Activated T-cell treated with anti-CD3 and anti-CD28 coated beads, Interleukin-2, amount 50 U/mL, for 24 hours (primary cell): ENCODE results near the gene RYR2.
"Not testable (repeated sequence)": the region's sequence is repeated elsewhere in the genome, so short reads cannot be mapped to it uniquely, and the experiment has no call there.

Experiments
- DNase-seq: peaks from one replicate; pipeline ENCODE4 v3.0.0-alpha.2; 2020
- H3K27ac Mint-ChIP-seq: 2 replicates; pipeline ENCODE4 v1.8.0; 2020; ENCODE audit warnings: mild to moderate bottlenecking, mixed read lengths
- H3K27me3 Mint-ChIP-seq: 2 replicates; pipeline ENCODE4 v1.8.0; 2020; ENCODE audit warnings: mixed read lengths
- H3K36me3 Mint-ChIP-seq: 2 replicates; pipeline ENCODE4 v1.8.0; 2020; ENCODE audit warnings: low read depth, mixed read lengths
- H3K4me1 Mint-ChIP-seq: 2 replicates; pipeline ENCODE4 v1.8.0; 2020; ENCODE audit warnings: low read depth, mixed read lengths
- H3K4me3 Mint-ChIP-seq: 2 replicates; pipeline ENCODE4 v1.8.0; 2020; ENCODE audit warnings: mild to moderate bottlenecking, moderate library complexity, mixed read lengths
- H3K9me3 Mint-ChIP-seq: 2 replicates; pipeline ENCODE4 v1.8.0; 2020; ENCODE audit warnings: mixed read lengths

The RYR2 gene

GRCh38 chr1:237811633-237812032 is 769.6 kb downstream of the RYR2 start:
- Mint-ChIP-seq H3K27ac (no peak overlapping the region), H3K27me3 (peaks cover 6% of the 10 kb centered on the region), H3K9me3 (no peaks in the 10 kb centered on the region), H3K4me3 (no peak overlapping the region), H3K36me3 (no peaks in the 10 kb centered on the region), H3K4me1 (no peaks in the 10 kb centered on the region)
- no peak for DNase-seq

- H3K4me3 Mint-ChIP-seq, result no peak overlapping the region
- H3K9me3 Mint-ChIP-seq, result no peaks in the 10 kb centered on the region
- DNase-seq, result no peak
These were observed 770.1 kb downstream of the RYR2 start for GRCh38 chr1:237812061-237812460.

GRCh38 chr1:237814319-237814924 is 772.4 kb downstream of the RYR2 start:
- H3K27ac Mint-ChIP-seq, result no peak overlapping the region
- H3K4me1 Mint-ChIP-seq, result no peaks in the 10 kb centered on the region
- no peaks in the 10 kb centered on the region for H3K27me3 Mint-ChIP-seq
- no peaks in the 10 kb centered on the region for H3K9me3 Mint-ChIP-seq
- no peak overlapping the region for H3K4me3 Mint-ChIP-seq
- H3K36me3 Mint-ChIP-seq, result no peaks in the 10 kb centered on the region
- DNase-seq, result no peak

More at GRCh38 chr1:237812061-237812460, 770.1 kb downstream of the RYR2 start:
- H3K4me1 Mint-ChIP-seq, result no peaks in the 10 kb centered on the region
- no peaks in the 10 kb centered on the region for H3K36me3 Mint-ChIP-seq
- peaks cover 1% of the 10 kb centered on the region for H3K27me3 Mint-ChIP-seq
- no peak overlapping the region for H3K27ac Mint-ChIP-seq

DNA sequence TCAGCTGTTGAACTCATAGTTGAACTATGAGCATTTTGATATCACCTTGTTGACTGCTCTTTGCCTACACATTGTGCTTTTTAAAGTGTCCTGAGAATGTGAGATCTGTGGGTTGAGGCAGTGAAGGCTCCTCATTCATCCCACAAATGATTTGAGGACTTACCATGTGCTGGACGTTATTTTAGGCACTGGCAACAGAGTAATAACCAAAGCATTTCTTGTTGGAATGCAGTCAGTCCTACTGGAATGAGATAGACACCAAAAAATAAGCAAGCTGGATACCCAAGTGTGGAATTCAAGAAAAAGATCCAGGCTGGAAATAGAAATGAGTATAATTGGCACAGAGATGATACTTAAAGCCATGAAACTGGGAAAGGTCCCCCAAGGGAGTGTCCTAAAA is 775.3 kb downstream of the RYR2 start:
- Mint-ChIP-seq H3K27me3 (no peaks in the 10 kb centered on the region), H3K9me3 (no peaks in the 10 kb centered on the region), H3K4me3 (no peak overlapping the region), H3K4me1 (no peaks in the 10 kb centered on the region), H3K36me3 (no peaks in the 10 kb centered on the region), H3K27ac (no peak overlapping the region)
- DNase-seq, result no peak

DNA sequence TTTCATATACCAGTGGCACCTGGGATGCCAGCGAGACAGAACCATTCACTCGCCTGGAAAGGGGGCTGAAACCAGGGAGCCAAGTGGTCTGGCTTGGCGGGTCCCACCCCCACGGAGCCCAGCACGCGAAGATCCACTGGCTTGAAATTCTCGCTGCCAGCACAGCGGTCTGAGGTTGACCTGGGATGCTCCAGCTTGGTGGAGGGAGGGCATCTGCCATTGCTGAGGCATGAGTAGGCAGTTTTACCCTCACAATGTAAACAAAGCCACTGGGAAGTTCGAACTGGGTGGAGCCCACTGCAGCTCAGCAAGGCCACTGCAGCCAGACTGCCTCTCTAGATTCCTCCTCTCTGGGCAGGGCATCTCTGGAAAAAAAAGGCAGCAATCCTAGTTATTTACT is 778.6 kb downstream of the RYR2 start:
- not testable (repeated sequence) for H3K27ac Mint-ChIP-seq, H3K4me3 Mint-ChIP-seq, DNase-seq, H3K4me1 Mint-ChIP-seq, H3K27me3 Mint-ChIP-seq, H3K9me3 Mint-ChIP-seq, H3K36me3 Mint-ChIP-seq

DNA sequence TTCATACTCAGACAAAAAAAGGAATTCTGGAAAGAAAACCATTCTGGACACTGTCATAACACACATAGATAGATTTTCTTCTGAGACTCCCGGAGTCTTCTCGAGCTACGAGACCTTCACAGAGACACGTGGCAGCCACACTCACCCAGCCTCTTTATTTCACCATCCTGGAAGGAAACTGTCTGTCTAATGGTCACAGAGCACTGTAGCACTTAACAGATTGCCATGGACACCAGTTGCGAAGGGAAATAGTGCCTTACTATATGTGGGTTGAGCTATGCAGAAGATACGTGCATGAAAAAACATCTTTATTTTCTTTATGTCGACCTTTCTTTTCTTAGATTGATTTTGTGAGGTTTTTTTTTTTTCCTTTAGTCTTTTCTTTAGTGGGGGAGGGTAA is 790.9 kb downstream of the RYR2 start:
- no peak for DNase-seq
- no peaks in the 10 kb centered on the region for H3K4me1 Mint-ChIP-seq
- no peaks in the 10 kb centered on the region for H3K36me3 Mint-ChIP-seq
- H3K27me3 Mint-ChIP-seq, result no peaks in the 10 kb centered on the region
- H3K27ac Mint-ChIP-seq, result no peak overlapping the region
- no peaks in the 10 kb centered on the region for H3K9me3 Mint-ChIP-seq
- H3K4me3 Mint-ChIP-seq, result no peak overlapping the region

GRCh38 chr1:237834048-237834447 is 792.1 kb downstream of the RYR2 start:
- no peak overlapping the region for H3K27ac Mint-ChIP-seq
- no peaks in the 10 kb centered on the region for H3K4me1 Mint-ChIP-seq
- no peaks in the 10 kb centered on the region for H3K9me3 Mint-ChIP-seq
- no peak for DNase-seq
- no peaks in the 10 kb centered on the region for H3K36me3 Mint-ChIP-seq
- H3K27me3 Mint-ChIP-seq, result no peaks in the 10 kb centered on the region
- H3K4me3 Mint-ChIP-seq, result no peak overlapping the region

GRCh38 chr1:237834461-237834860 is 792.5 kb downstream of the RYR2 start:
- Mint-ChIP-seq H3K27me3 (no peaks in the 10 kb centered on the region), H3K36me3 (no peaks in the 10 kb centered on the region), H3K4me1 (no peaks in the 10 kb centered on the region), H3K4me3 (no peak overlapping the region), H3K9me3 (no peaks in the 10 kb centered on the region), H3K27ac (no peak overlapping the region)
- no peak for DNase-seq

GRCh38 chr1:237838320-237838719 is 796.3 kb downstream of the RYR2 start:
- Mint-ChIP-seq H3K4me1 (no peaks in the 10 kb centered on the region), H3K36me3 (no peaks in the 10 kb centered on the region), H3K4me3 (no peak overlapping the region), H3K27me3 (no peaks in the 10 kb centered on the region), H3K9me3 (peaks cover 7% of the 10 kb centered on the region), H3K27ac (no peak overlapping the region)
- DNase-seq, result no peak

- Mint-ChIP-seq H3K4me3 (no peak overlapping the region), H3K36me3 (no peaks in the 10 kb centered on the region), H3K9me3 (peaks cover 7% of the 10 kb centered on the region), H3K4me1 (no peaks in the 10 kb centered on the region), H3K27me3 (no peaks in the 10 kb centered on the region), H3K27ac (no peak overlapping the region)
- DNase-seq, result no peak
These were observed 797.0 kb downstream of the RYR2 start for GRCh38 chr1:237838904-237839534.

DNA sequence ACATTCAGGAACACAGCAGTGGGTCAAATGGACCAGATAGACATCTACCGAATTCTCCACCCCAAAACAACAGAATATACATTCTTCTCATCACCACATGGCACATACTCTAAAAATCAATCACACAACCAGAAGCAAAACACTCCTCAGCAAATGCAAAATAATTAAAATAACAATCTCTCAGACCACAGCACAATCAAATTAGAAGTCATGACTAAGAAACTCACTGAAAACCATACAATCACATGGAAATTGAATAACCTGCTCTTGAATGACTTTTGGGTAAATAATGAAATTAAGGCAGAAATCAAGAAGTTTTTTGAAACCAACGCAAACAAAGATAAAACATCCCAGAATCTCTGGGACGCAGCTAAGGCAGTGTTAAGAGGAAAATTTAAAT is 799.5 kb downstream of the RYR2 start:
- H3K4me1 Mint-ChIP-seq, result no peaks in the 10 kb centered on the region
- H3K27me3 Mint-ChIP-seq, result no peaks in the 10 kb centered on the region
- no peak overlapping the region for H3K27ac Mint-ChIP-seq
- no peak for DNase-seq
- H3K4me3 Mint-ChIP-seq, result no peak overlapping the region
- no peaks in the 10 kb centered on the region for H3K36me3 Mint-ChIP-seq
- peaks cover 7% of the 10 kb centered on the region for H3K9me3 Mint-ChIP-seq

GRCh38 chr1:237843516-237843915 is 801.5 kb downstream of the RYR2 start:
- H3K4me1 Mint-ChIP-seq, H3K4me3 Mint-ChIP-seq, H3K27me3 Mint-ChIP-seq, DNase-seq, H3K36me3 Mint-ChIP-seq, H3K27ac Mint-ChIP-seq, H3K9me3 Mint-ChIP-seq: not testable (repeated sequence)

DNA sequence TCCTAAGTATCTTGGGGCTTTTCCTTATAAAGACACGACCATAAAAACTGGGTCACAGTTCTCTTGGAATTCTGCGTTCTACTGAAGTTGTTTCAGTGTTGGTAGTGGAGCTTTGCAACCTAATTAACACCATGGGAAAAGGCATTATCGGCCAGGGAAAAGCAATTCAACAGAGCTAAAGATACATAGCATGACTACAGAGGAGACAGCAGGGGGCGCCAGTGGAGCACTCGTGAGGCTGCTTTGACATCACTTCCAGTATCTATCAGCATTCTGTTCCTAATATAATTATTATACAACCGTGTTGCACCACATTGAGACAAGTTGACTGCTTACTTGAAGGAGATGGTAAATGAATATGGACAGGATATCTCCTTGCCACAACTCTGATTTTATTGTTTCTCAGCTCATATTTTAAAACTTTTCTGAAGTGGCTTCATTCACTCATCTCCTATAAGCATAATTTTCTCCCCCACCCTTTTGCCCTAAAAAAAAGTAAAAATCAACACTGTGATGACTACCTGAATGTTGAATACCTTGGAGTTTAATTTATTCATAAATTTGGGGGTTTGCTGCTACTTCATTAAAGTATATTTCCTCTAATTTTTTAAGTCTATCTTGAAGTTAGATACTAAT is 809.3 kb downstream of the RYR2 start:
- DNase-seq, result no peak
- Mint-ChIP-seq H3K4me3 (no peak overlapping the region), H3K27ac (no peak overlapping the region), H3K9me3 (no peaks in the 10 kb centered on the region), H3K36me3 (no peaks in the 10 kb centered on the region), H3K4me1 (no peaks in the 10 kb centered on the region), H3K27me3 (peaks cover 4% of the 10 kb centered on the region)

DNA sequence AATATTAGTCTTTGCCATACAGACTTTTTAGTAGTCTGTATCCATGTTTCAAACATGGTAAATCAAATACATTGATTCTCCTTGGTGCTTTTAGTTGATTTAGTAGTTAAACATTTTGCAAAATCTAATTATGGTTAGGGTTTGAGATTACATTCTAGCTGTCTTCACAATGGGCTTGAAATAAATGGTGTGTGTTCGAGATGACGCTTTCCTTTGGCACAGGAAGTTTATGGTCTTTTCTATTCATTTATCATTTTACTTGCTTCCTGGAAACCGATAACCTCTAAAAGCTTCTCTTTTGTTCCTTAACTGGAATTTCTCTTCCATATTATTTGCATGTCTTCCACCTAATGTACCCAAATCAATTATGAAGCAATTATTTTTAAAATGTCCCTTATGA is 810.4 kb downstream of the RYR2 start:
- no peak overlapping the region for H3K4me3 Mint-ChIP-seq
- DNase-seq, result no peak
- no peaks in the 10 kb centered on the region for H3K9me3 Mint-ChIP-seq
- no peaks in the 10 kb centered on the region for H3K4me1 Mint-ChIP-seq
- peaks cover 4% of the 10 kb centered on the region for H3K27me3 Mint-ChIP-seq
- H3K36me3 Mint-ChIP-seq, result no peaks in the 10 kb centered on the region
- H3K27ac Mint-ChIP-seq, result no peak overlapping the region

- DNase-seq, result no peak
- Mint-ChIP-seq H3K9me3 (no peaks in the 10 kb centered on the region), H3K27ac (no peak overlapping the region), H3K36me3 (no peaks in the 10 kb centered on the region), H3K27me3 (peaks cover 4% of the 10 kb centered on the region), H3K4me3 (no peak overlapping the region), H3K4me1 (no peaks in the 10 kb centered on the region)
These were observed 815.5 kb downstream of the RYR2 start for GRCh38 chr1:237857455-237857854.
